OCI-LY1 (cell line): Measurements from ENCODE around the gene CBARP.

Experiments
- H2AFZ ChIP-seq: fragments of 200-600 bp; sonication (generic), shearing (Covaris generic); 2 replicates; pipeline ENCODE4 v1.6.0; 2014; ENCODE audit warnings: antibody characterized with exemption, mild to moderate bottlenecking, low read length
- H3F3A ChIP-seq: fragments of 200-600 bp; sonication (generic), shearing (Covaris generic); 2 replicates; pipeline ENCODE4 v1.6.0; 2014; ENCODE audit warnings: mild to moderate bottlenecking, antibody characterized with exemption, low read length, moderate library complexity; ENCODE audit not compliant: insufficient read depth
- H3K27ac ChIP-seq: fragments of 200-600 bp; sonication (generic); 2 replicates; pipeline ENCODE4 v1.5.1; 2014; ENCODE audit warnings: low read length, mixed run types, mild to moderate bottlenecking, low read depth; ENCODE audit not compliant: poor library complexity, severe bottlenecking
- H3K27me3 ChIP-seq: fragments of 200-600 bp; sonication (generic); 2 replicates; pipeline ENCODE4 v1.6.0; 2014; ENCODE audit warnings: antibody characterized with exemption, mild to moderate bottlenecking, low read length, moderate library complexity; ENCODE audit not compliant: insufficient read depth
- H3K36me3 ChIP-seq: fragments of 200-600 bp; sonication (generic); 2 replicates; pipeline ENCODE4 v1.6.1; 2014; ENCODE audit warnings: mild to moderate bottlenecking, antibody characterized with exemption, low read length, moderate library complexity, mixed read lengths; ENCODE audit not compliant: insufficient read depth
- H3K4me1 ChIP-seq: fragments of 200-600 bp; sonication (generic); 2 replicates; pipeline ENCODE4 v1.5.1; 2014; ENCODE audit warnings: mild to moderate bottlenecking, low read length, moderate library complexity; ENCODE audit not compliant: insufficient read depth, severe bottlenecking
- H3K4me2 ChIP-seq: fragments of 200-600 bp; sonication (generic), shearing (Covaris generic); 2 replicates; pipeline ENCODE4 v1.6.1; 2014; ENCODE audit warnings: low read length
- H3K4me3 ChIP-seq: fragments of 200-600 bp; sonication (generic); 2 replicates; pipeline ENCODE4 v1.5.1; 2014; ENCODE audit warnings: low read length, low read depth, mild to moderate bottlenecking, mixed read lengths; ENCODE audit not compliant: poor library complexity, severe bottlenecking
- H3K79me2 ChIP-seq: fragments of 200-600 bp; shearing (Covaris generic); 2 replicates; pipeline ENCODE4 v1.6.1; 2016; ENCODE audit warnings: mixed run types, low read length, mixed read lengths; ENCODE audit not compliant: insufficient read depth
- H3K9ac ChIP-seq: fragments of 200-600 bp; sonication (generic), shearing (Covaris generic); 2 replicates; pipeline ENCODE4 v1.6.1; 2014; ENCODE audit warnings: mild to moderate bottlenecking, low read length, mixed read lengths
- H3K9me2 ChIP-seq: fragments of 200-600 bp; sonication (generic), shearing (Covaris generic); 2 replicates; pipeline ENCODE4 v1.6.1; 2014; ENCODE audit warnings: low read depth, mild to moderate bottlenecking, low read length, mixed read lengths
- H3K9me3 ChIP-seq: fragments of 200-600 bp; shearing (Covaris generic); 2 replicates; pipeline ENCODE4 v1.6.1; 2014; ENCODE audit warnings: low read length, mixed read lengths
- H4K20me1 ChIP-seq: fragments of 200-600 bp; sonication (generic), shearing (Covaris generic); 2 replicates; pipeline ENCODE4 v1.6.0; 2016; ENCODE audit warnings: mild to moderate bottlenecking, low read length; ENCODE audit not compliant: insufficient read depth
- CTCF ChIP-seq: fragments of 200-600 bp; sonication (generic), shearing (Covaris generic); IDR thresholded peaks from 2 replicates; pipeline ENCODE4 v1.5.1; 2017; ENCODE audit warnings: mild to moderate bottlenecking, antibody characterized with exemption, low read length, moderate library complexity, mixed read lengths
- EZH2 ChIP-seq: fragments of 200-600 bp; sonication (generic), shearing (Covaris generic); IDR thresholded peaks from 2 replicates; pipeline ENCODE4 v1.8.0; 2017; ENCODE audit warnings: borderline replicate concordance, mixed run types, mild to moderate bottlenecking, antibody characterized with exemption, low read length, moderate library complexity, mixed read lengths

CBARP gene

DNA sequence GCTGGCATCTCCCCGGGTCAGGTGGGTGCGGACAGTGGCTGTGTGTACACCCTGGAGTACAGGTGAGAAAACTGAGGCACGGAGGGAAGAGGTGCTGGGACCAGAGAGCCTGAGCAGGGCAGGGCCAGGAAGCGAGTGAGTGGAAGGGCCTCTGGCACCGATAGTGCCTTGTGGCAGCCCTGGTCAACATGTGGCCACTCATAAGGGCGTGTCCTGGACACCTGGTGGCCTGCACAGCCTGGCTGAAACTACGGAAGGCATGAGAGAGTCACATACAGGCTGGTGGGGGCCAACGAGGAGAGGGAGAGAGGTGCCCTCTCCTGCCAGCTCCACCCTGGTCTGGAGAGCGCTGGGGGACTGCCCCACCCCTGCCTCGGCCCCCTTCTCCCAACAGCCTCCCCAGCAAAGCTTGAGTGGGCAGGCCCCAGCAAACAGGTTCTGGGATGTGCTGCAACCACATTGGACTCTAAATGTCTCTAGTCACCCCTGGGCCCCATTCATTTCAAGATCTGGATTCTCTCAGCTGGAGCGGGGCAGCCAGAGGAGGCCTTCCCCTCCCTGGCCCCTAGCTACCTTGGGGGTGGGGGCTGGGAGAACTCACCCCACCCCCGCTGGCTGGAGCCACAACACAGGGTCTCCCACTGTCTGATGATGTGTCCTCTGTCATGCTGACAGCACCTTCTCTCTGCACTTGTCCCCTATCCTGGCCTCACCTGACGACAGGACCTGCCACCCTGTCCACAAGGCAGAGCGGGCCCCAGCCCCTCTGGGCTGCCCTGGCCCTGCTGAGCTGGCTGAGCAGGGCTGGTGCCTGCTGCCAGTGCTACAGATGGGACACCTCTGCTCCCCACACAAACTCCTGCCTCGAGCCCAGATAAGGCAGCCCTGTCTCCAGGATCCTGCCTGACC lies 5.8 kb downstream of the CBARP start:
- no peaks in the 10 kb centered on the region for H3K9me2 ChIP-seq
- no peak overlapping the region for H3K27ac ChIP-seq
- no peak overlapping the region for H3K9ac ChIP-seq
- H3K79me2 ChIP-seq = no peaks in the 10 kb centered on the region
- H4K20me1 ChIP-seq = no peaks in the 10 kb centered on the region
- TF ChIP-seq EZH2 (no peak), CTCF (no peak)
- H3K36me3 ChIP-seq = peaks cover 7% of the 10 kb centered on the region
- no peaks in the 10 kb centered on the region for H3F3A ChIP-seq
- peaks cover 1% of the 10 kb centered on the region for H3K4me1 ChIP-seq
- no peak overlapping the region for H3K4me3 ChIP-seq
- H3K27me3 ChIP-seq = peaks cover 6% of the 10 kb centered on the region; the same call in 1 of the 2 replicates
- no peak overlapping the region for H2AFZ ChIP-seq
- no peaks in the 10 kb centered on the region for H3K9me3 ChIP-seq
- no peak overlapping the region for H3K4me2 ChIP-seq

DNA sequence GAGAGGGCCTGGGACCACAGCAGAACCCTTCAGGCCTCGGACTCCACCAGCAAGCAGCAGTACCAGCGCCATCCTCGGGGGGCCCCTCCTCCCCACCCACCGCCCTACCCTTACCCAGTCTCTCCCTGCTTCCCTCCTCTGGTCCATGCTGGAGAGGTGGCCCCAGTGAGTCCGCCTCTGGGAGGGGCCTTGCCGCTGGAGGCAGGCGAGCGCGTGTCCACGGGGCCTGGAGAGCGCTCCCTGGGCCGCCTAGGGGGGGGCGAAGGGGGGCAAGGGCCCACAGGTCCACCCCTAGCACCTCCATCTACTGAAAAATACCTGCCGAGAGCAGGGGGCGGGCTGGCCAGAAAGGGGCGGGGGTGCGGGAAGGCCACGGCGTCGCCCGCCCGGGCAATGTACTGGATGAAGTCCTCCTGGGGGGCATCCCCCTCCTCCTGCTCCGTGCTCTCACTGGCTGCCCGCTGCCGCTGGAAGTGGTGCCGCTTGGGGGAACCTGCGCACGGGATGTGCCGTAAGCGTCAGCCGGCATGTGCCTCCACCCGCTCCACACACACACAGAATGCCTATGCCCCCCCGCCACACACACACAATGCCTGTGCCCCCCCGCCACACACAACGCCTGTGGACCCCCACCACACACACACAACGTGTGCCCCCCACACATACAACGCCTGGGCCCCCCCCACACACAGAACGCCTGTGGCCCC lies 6.9 kb downstream of the CBARP start:
- Histone ChIP-seq H3K4me1 (no peaks in the 10 kb centered on the region), H4K20me1 (no peaks in the 10 kb centered on the region)

More for the DNA sequence above, 6.9 kb downstream of the CBARP start:
- peak; percentile 10; the same call in 1 of the 2 replicates for TF ChIP-seq CTCF
- no peak for TF ChIP-seq EZH2
- Histone ChIP-seq H3K36me3 (peaks cover 17% of the 10 kb centered on the region), H3K27me3 (peaks cover under 1% of the 10 kb centered on the region; the same call in 1 of the 2 replicates), H3K79me2 (no peaks in the 10 kb centered on the region), H2AFZ (no peak overlapping the region), H3K27ac (no peak overlapping the region), H3F3A (no peaks in the 10 kb centered on the region), H3K4me2 (no peak overlapping the region), H3K4me3 (no peak overlapping the region), H3K9ac (no peak overlapping the region), H3K9me2 (no peaks in the 10 kb centered on the region), H3K9me3 (no peaks in the 10 kb centered on the region)
